ENCODE measurements around the gene TUBB1.

TUBB1 gene

GRCh38 chr20:59015812-59016711, 3.2 kb upstream of the TUBB1 start:
- peak; percentile 73 to 74 for DNase-seq
- TF ChIP-seq POLR2A (IDR thresholded peaks at IDR 0.05; ENCODE audit: low read length) = no peak
- TF ChIP-seq GATA1 (IDR thresholded peaks at IDR 0.05; ENCODE audit: low read depth, low read length) = no peak

GRCh38 chr20:59016795-59017492, 2.3 kb upstream of the TUBB1 start:
- TF ChIP-seq GATA1 (IDR thresholded peaks at IDR 0.05; ENCODE audit: low read depth, low read length) (no peak), POLR2A (IDR thresholded peaks at IDR 0.05; ENCODE audit: low read length) (no peak)
- DNase-seq = peak; percentile 29 to 47

GRCh38 chr20:59017493-59018231, 1.6 kb upstream of the TUBB1 start:
- no peak for TF ChIP-seq GATA1 (IDR thresholded peaks at IDR 0.05; ENCODE audit: low read depth, low read length)
- TF ChIP-seq POLR2A (IDR thresholded peaks at IDR 0.05; ENCODE audit: low read length) = no peak
- no peak for DNase-seq

GRCh38 chr20:59018817-59019216, 412 bp upstream of the TUBB1 start:
- no peak for DNase-seq
- TF ChIP-seq POLR2A (IDR thresholded peaks at IDR 0.05; ENCODE audit: low read length) (no peak), GATA1 (IDR thresholded peaks at IDR 0.05; ENCODE audit: low read depth, low read length) (no peak)

- peak; percentile 78 for TF ChIP-seq POLR2A (IDR thresholded peaks at IDR 0.05; ENCODE audit: low read length)
- peak; percentile 39 for TF ChIP-seq GATA1 (IDR thresholded peaks at IDR 0.05; ENCODE audit: low read depth, low read length)
- DNase-seq = peak; percentile 94 to 97
Observed at GRCh38 chr20:59020938-59021551, 1.8 kb downstream of the TUBB1 start.

GRCh38 chr20:59022754-59023153, 3.5 kb downstream of the TUBB1 start:
- TF ChIP-seq GATA1 (IDR thresholded peaks at IDR 0.05; ENCODE audit: low read depth, low read length) (no peak), POLR2A (IDR thresholded peaks at IDR 0.05; ENCODE audit: low read length) (no peak)
- no peak for DNase-seq

- TF ChIP-seq GATA1 (IDR thresholded peaks at IDR 0.05; ENCODE audit: low read depth, low read length) = no peak
- TF ChIP-seq POLR2A (IDR thresholded peaks at IDR 0.05; ENCODE audit: low read length) = no peak
- no peak for DNase-seq
Observed at GRCh38 chr20:59023616-59024015, 4.4 kb downstream of the TUBB1 start.

GRCh38 chr20:59024111-59024530, 4.9 kb downstream of the TUBB1 start:
- no peak for TF ChIP-seq GATA1 (IDR thresholded peaks at IDR 0.05; ENCODE audit: low read depth, low read length)
- DNase-seq = no peak

GRCh38 chr20:59025086-59025485, 5.9 kb downstream of the TUBB1 start:
- no peak for TF ChIP-seq POLR2A (IDR thresholded peaks at IDR 0.05; ENCODE audit: low read length)
- TF ChIP-seq GATA1 (IDR thresholded peaks at IDR 0.05; ENCODE audit: low read depth, low read length) = no peak
- DNase-seq = no peak

- TF ChIP-seq GATA1 (IDR thresholded peaks at IDR 0.05; ENCODE audit: low read depth, low read length) = no peak
- TF ChIP-seq POLR2A (IDR thresholded peaks at IDR 0.05; ENCODE audit: low read length) = no peak
- DNase-seq = no peak
Observed at GRCh38 chr20:59025511-59025910, 6.3 kb downstream of the TUBB1 start.

GRCh38 chr20:59026904-59027740, 7.9 kb downstream of the TUBB1 start:
- no peak for TF ChIP-seq GATA1 (IDR thresholded peaks at IDR 0.05; ENCODE audit: low read depth, low read length)

GRCh38 chr20:59027741-59028320, 8.6 kb downstream of the TUBB1 start:
- no peak for TF ChIP-seq POLR2A (IDR thresholded peaks at IDR 0.05; ENCODE audit: low read length)
- no peak for TF ChIP-seq GATA1 (IDR thresholded peaks at IDR 0.05; ENCODE audit: low read depth, low read length)
- DNase-seq = no peak

More at GRCh38 chr20:59026904-59027740, 7.9 kb downstream of the TUBB1 start:
- DNase-seq = no peak
